NCI-H187 (cell line): ENCODE measurements around the gene ECT2.
"Not testable (repeated sequence)": the region's sequence is repeated elsewhere in the genome, so short reads cannot be mapped to it uniquely, and the experiment has no call there.

ENCODE experiments used
- DNase-seq, 2 experiments: peaks; one replicate each; lab custom pipeline; 2025; lab: John Stamatoyannopoulos, UW

The ECT2 gene

GRCh38 chr3:172750368-172751174 lies at the start of gene ECT2:
TSS of gene ECT2 (plus strand) at chr3:172750726. CDS start at chr3:172754531, 3,805 bp downstream.
- DNase-seq: peak; percentile 92 to 94

- no peak for DNase-seq
These were observed 49.5 kb upstream of the ECT2 start for GRCh38 chr3:172700936-172701455.

- no peak for DNase-seq
These were observed 48.8 kb upstream of the ECT2 start for GRCh38 chr3:172701751-172702150.

GRCh38 chr3:172702256-172702655 lies 48.3 kb upstream of the ECT2 start:
- DNase-seq: no peak

GRCh38 chr3:172702731-172703130 lies 47.8 kb upstream of the ECT2 start:
- not testable (repeated sequence) for DNase-seq

GRCh38 chr3:172704001-172704400 lies 46.5 kb upstream of the ECT2 start:
- no peak for DNase-seq

- no peak for DNase-seq
These were observed 45.4 kb upstream of the ECT2 start for GRCh38 chr3:172705170-172705569.

GRCh38 chr3:172707030-172707429 lies 43.5 kb upstream of the ECT2 start:
- DNase-seq: no peak

- no peak for DNase-seq
These were observed 42.6 kb upstream of the ECT2 start for GRCh38 chr3:172707967-172708366.

GRCh38 chr3:172708921-172709773 lies 41.4 kb upstream of the ECT2 start:
- no peak for DNase-seq

- peak; percentile 27 to 64 for DNase-seq
These were observed 40.5 kb upstream of the ECT2 start for GRCh38 chr3:172709774-172710663.

- peak; percentile 63 to 74 for DNase-seq
These were observed 39.7 kb upstream of the ECT2 start, which contains the start of gene NCEH1 for GRCh38 chr3:172710664-172711453. TSS of gene NCEH1 (minus strand) at chr3:172711067. CDS start at chr3:172710984, 83 bp downstream.

GRCh38 chr3:172711454-172711795 lies 39.1 kb upstream of the ECT2 start:
- no peak for DNase-seq

GRCh38 chr3:172713316-172713715 lies 37.2 kb upstream of the ECT2 start:
- no peak for DNase-seq

GRCh38 chr3:172716476-172716875 lies 34.0 kb upstream of the ECT2 start:
- DNase-seq: no peak

- no peak for DNase-seq
These were observed 32.9 kb upstream of the ECT2 start for GRCh38 chr3:172717493-172718088.

GRCh38 chr3:172722536-172723040 lies 27.9 kb upstream of the ECT2 start:
- DNase-seq: not testable (repeated sequence)

- DNase-seq: no peak
These were observed 24.1 kb upstream of the ECT2 start for GRCh38 chr3:172726380-172726779.

GRCh38 chr3:172735014-172735413 lies 15.5 kb upstream of the ECT2 start:
- DNase-seq: no peak

- no peak for DNase-seq
These were observed 11.1 kb upstream of the ECT2 start for GRCh38 chr3:172739462-172739861.
